Kidney epithelial cell (primary cell): ENCODE data around the gene ARPP19. TPM values are rescaled to one million over a fixed set of nuclear protein-coding genes. Genes with fewer than 3 reads are reported as not detected.

Experiments used
- DNase-seq: peaks from one replicate; pipeline ENCODE4 v3.0.0-alpha.2; 2010; ENCODE audit warnings: low read depth
- H3K27me3 ChIP-seq: 2 replicates; pipeline ENCODE4 v1.6.0; 2011; ENCODE audit warnings: low read length; ENCODE audit not compliant: control insufficient read depth, insufficient read depth
- H3K36me3 ChIP-seq: 2 replicates; pipeline ENCODE4 v1.5.1; 2011; ENCODE audit warnings: low read length; ENCODE audit not compliant: control insufficient read depth, insufficient read depth
- H3K4me3 ChIP-seq: 2 replicates; pipeline ENCODE4 v1.5.1; 2011; ENCODE audit warnings: low read depth, mild to moderate bottlenecking, control low read depth, low read length
- CTCF ChIP-seq: IDR thresholded peaks from 2 replicates; pipeline ENCODE4 v1.5.1; 2011; ENCODE audit warnings: mild to moderate bottlenecking, moderate library complexity, low read length, control low read depth, inconsistent platforms; ENCODE audit not compliant: insufficient read depth, poor library complexity, severe bottlenecking
- total RNA-seq: library from RNA; depleted of rRNA; stranded (reverse); fragments of >200 nt; gene quantifications from 2 replicates; pipeline ENCODE4 v1.2.3, GENCODE V29; 2015

Gene ARPP19
- total RNA-seq, 1 donor from 2014 or later: 155 TPM

DNA sequence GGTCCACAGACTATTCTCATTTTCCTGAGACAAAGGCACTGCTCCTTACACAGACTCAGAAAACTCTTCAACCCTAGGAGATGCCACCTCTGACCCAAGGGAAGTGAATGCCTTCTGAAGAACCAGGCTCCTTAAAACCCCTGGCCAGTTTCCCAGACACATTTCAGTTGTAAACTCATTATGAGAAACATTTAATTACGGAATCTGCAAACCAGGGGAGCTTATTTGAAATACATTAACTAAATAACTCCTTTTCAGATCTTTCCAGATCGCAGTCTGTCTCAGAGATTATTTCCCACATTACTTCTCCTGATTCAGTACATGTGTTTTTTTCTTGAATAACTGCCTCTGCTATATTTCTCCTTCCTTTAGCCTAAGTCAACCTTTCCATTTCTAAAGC, 57.7 kb downstream of the ARPP19 start:
- Histone ChIP-seq H3K27me3 (no peaks in the 10 kb centered on the region), H3K36me3 (no peaks in the 10 kb centered on the region), H3K4me3 (no peak overlapping the region)
- no peak for TF ChIP-seq CTCF
- DNase-seq: no peak

GRCh38 chr15:52509500-52510245, 59.2 kb downstream of the ARPP19 start:
- H3K4me3 ChIP-seq: no peak overlapping the region
- H3K36me3 ChIP-seq: no peaks in the 10 kb centered on the region
- no peak for TF ChIP-seq CTCF
- no peaks in the 10 kb centered on the region for H3K27me3 ChIP-seq
- DNase-seq: no peak

GRCh38 chr15:52506549-52506948, 62.3 kb downstream of the ARPP19 start:
- H3K36me3 ChIP-seq: no peaks in the 10 kb centered on the region
- no peak for TF ChIP-seq CTCF
- DNase-seq: no peak
- H3K27me3 ChIP-seq: no peaks in the 10 kb centered on the region
- no peak overlapping the region for H3K4me3 ChIP-seq

DNA sequence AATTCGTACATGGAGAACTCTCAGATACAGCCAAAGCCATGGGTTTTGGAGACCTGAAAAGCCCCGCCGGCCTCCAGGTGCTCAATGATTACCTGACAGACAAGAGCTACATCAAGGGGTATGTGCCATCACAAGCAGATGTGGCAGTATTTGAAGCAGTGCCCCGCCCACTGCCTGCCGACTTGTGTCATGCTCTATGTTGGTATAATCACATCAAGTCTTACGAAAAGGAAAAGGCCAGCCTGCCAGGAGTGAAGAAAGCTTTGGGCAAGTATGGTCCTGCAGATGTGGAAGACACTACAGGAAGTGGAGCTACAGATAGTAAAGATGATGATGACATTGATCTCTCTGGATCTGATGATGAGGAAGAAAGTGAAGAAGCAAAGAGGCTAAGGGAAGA, 63.7 kb downstream of the ARPP19 start:
- H3K27me3 ChIP-seq: no peaks in the 10 kb centered on the region
- no peak for DNase-seq
- no peak for TF ChIP-seq CTCF
- H3K36me3 ChIP-seq: no peaks in the 10 kb centered on the region
- no peak overlapping the region for H3K4me3 ChIP-seq

GRCh38 chr15:52503788-52504496, 64.9 kb downstream of the ARPP19 start:
- no peak for TF ChIP-seq CTCF

More at GRCh38 chr15:52503788-52504496, 64.9 kb downstream of the ARPP19 start:
- H3K4me3 ChIP-seq: no peak overlapping the region
- no peaks in the 10 kb centered on the region for H3K36me3 ChIP-seq
- H3K27me3 ChIP-seq: no peaks in the 10 kb centered on the region
- no peak for DNase-seq
